ENCODE results near the gene DDR2. TPM values are rescaled to one million over a fixed set of nuclear protein-coding genes. Genes with fewer than 3 reads are reported as not detected.

Gene DDR2
- polyA plus RNA-seq, 1 donor from 2014 or later, result 0.69 TPM

- Histone ChIP-seq H3K27ac (ENCODE audit: low read length) (no peak overlapping the region), H3K79me2 (replicated peaks; ENCODE audit: insufficient read depth, low read length) (no peaks in the 10 kb centered on the region), H3K9me2 (ENCODE audit: insufficient read depth, low read length) (no peaks in the 10 kb centered on the region), H3F3A (ENCODE audit: insufficient read depth, low read length, poor library complexity, severe bottlenecking) (no peaks in the 10 kb centered on the region), H3K4me2 (ENCODE audit: low read length) (no peak overlapping the region), H3K9ac (ENCODE audit: low read length) (no peak overlapping the region), H3K4me3 (ENCODE audit: low read length) (no peak overlapping the region), H3K36me3 (ENCODE audit: insufficient read depth, low read length) (peaks cover 7% of the 10 kb centered on the region), H3K27me3 (ENCODE audit: insufficient read depth, low read depth, low read length) (no peaks in the 10 kb centered on the region), H3K9me3 (ENCODE audit: low read length) (no peaks in the 10 kb centered on the region), H2AFZ (ENCODE audit: low read depth, low read length) (no peak overlapping the region), H4K20me1 (ENCODE audit: insufficient read depth) (no peaks in the 10 kb centered on the region)
- TF ChIP-seq MXI1 (conservative IDR thresholded peaks at IDR 0.05; ENCODE audit: poor library complexity, severe bottlenecking), result no peak
- TF ChIP-seq REST (IDR thresholded peaks at IDR 0.05; ENCODE audit: borderline replicate concordance), result no peak
- TF ChIP-seq EZH2 (IDR thresholded peaks at IDR 0.05; ENCODE audit: borderline replicate concordance, insufficient read depth, low read length, poor library complexity, severe bottlenecking), result no peak
- TF ChIP-seq RAD21 (conservative IDR thresholded peaks at IDR 0.05), result no peak
- TF ChIP-seq CTCF (IDR thresholded peaks at IDR 0.05; ENCODE audit: poor library complexity, severe bottlenecking), result no peak
- no peak for TF ChIP-seq TAF1 (IDR thresholded peaks at IDR 0.05; ENCODE audit: low read depth)
- TF ChIP-seq POLR2AphosphoS5 (IDR thresholded peaks at IDR 0.05), result no peak
- no peak for TF ChIP-seq SMC3 (conservative IDR thresholded peaks at IDR 0.05; ENCODE audit: poor library complexity)
- TF ChIP-seq EP300 (conservative IDR thresholded peaks at IDR 0.05; ENCODE audit: poor library complexity, severe bottlenecking), result no peak
Observed at GRCh38 chr1:162587347-162587746, 44.9 kb upstream of the DDR2 start.

- Histone ChIP-seq H2AFZ (ENCODE audit: low read depth, low read length) (no peak overlapping the region), H3K4me3 (ENCODE audit: low read length) (no peak overlapping the region), H3K9ac (ENCODE audit: low read length) (no peak overlapping the region), H3K36me3 (ENCODE audit: insufficient read depth, low read length) (peaks cover 7% of the 10 kb centered on the region), H3K79me2 (replicated peaks; ENCODE audit: insufficient read depth, low read length) (no peaks in the 10 kb centered on the region), H3K4me2 (ENCODE audit: low read length) (no peak overlapping the region), H3K27me3 (ENCODE audit: insufficient read depth, low read depth, low read length) (no peaks in the 10 kb centered on the region), H3K27ac (ENCODE audit: low read length) (no peak overlapping the region), H3K9me2 (ENCODE audit: insufficient read depth, low read length) (no peaks in the 10 kb centered on the region), H3F3A (ENCODE audit: insufficient read depth, low read length, poor library complexity, severe bottlenecking) (no peaks in the 10 kb centered on the region), H3K9me3 (ENCODE audit: low read length) (no peaks in the 10 kb centered on the region), H4K20me1 (ENCODE audit: insufficient read depth) (no peaks in the 10 kb centered on the region)
- TF ChIP-seq RAD21 (conservative IDR thresholded peaks at IDR 0.05) (no peak), TAF1 (IDR thresholded peaks at IDR 0.05; ENCODE audit: low read depth) (no peak), EZH2 (IDR thresholded peaks at IDR 0.05; ENCODE audit: borderline replicate concordance, insufficient read depth, low read length, poor library complexity, severe bottlenecking) (no peak), EP300 (conservative IDR thresholded peaks at IDR 0.05; ENCODE audit: poor library complexity, severe bottlenecking) (no peak), SMC3 (conservative IDR thresholded peaks at IDR 0.05; ENCODE audit: poor library complexity) (no peak), POLR2AphosphoS5 (IDR thresholded peaks at IDR 0.05) (no peak), MXI1 (conservative IDR thresholded peaks at IDR 0.05; ENCODE audit: poor library complexity, severe bottlenecking) (no peak), CTCF (IDR thresholded peaks at IDR 0.05; ENCODE audit: poor library complexity, severe bottlenecking) (no peak)
Observed at GRCh38 chr1:162587761-162588260, 44.5 kb upstream of the DDR2 start.
